Hepatocyte (in vitro differentiated cells): ENCODE measurements around the gene IL16. TPM values are rescaled to one million over a fixed set of nuclear protein-coding genes. Genes with fewer than 3 reads are reported as not detected.

Experiments used
- DNase-seq: peaks from one replicate; pipeline ENCODE4 v3.0.0-alpha.2; 2016; ENCODE audit warnings: low spot score
- H2AFZ ChIP-seq: fragments of 200-600 bp; sonication (generic); 2 replicates; pipeline ENCODE4 v1.6.0; 2016; ENCODE audit warnings: antibody characterized with exemption, mild to moderate bottlenecking
- H3K27ac ChIP-seq: fragments of 200-600 bp; sonication (generic); 2 replicates; pipeline ENCODE4 v1.5.1; 2016; ENCODE audit warnings: mild to moderate bottlenecking
- H3K27me3 ChIP-seq: fragments of 200-600 bp; sonication (generic); 2 replicates; pipeline ENCODE4 v1.6.1; 2016
- H3K36me3 ChIP-seq: fragments of 200-600 bp; sonication (generic); replicated peaks from 2 replicates; pipeline ENCODE4 v1.5.1; 2016; ENCODE audit warnings: low read depth; ENCODE audit not compliant: insufficient read depth
- H3K4me1 ChIP-seq: fragments of 200-600 bp; sonication (generic); 2 replicates; pipeline ENCODE4 v1.5.1; 2016; ENCODE audit warnings: mild to moderate bottlenecking, moderate library complexity; ENCODE audit not compliant: insufficient read depth
- H3K4me2 ChIP-seq: fragments of 200-600 bp; sonication (generic); 2 replicates; pipeline ENCODE4 v1.6.0; 2016
- H3K4me3 ChIP-seq: fragments of 200-600 bp; sonication (generic); 2 replicates; pipeline ENCODE4 v1.5.1; 2016; ENCODE audit warnings: mild to moderate bottlenecking
- H3K79me2 ChIP-seq: fragments of 200-600 bp; sonication (generic); 2 replicates; pipeline ENCODE4 v1.6.0; 2017; ENCODE audit warnings: mild to moderate bottlenecking
- H3K9me2 ChIP-seq: fragments of 200-600 bp; sonication (generic); replicated peaks from 2 replicates; pipeline ENCODE4 v1.6.0; 2017; ENCODE audit warnings: mild to moderate bottlenecking; ENCODE audit not compliant: insufficient read depth
- H3K9me3 ChIP-seq: fragments of 200-600 bp; sonication (generic); 2 replicates; pipeline ENCODE4 v1.5.1; 2016; ENCODE audit warnings: low read depth, mild to moderate bottlenecking
- H4K20me1 ChIP-seq: fragments of 200-600 bp; sonication (generic); 2 replicates; pipeline ENCODE4 v1.6.0; 2016; ENCODE audit warnings: mild to moderate bottlenecking; ENCODE audit not compliant: insufficient read depth, poor library complexity, severe bottlenecking
- CTCF ChIP-seq: fragments of 200-600 bp; sonication (generic); IDR thresholded peaks from 2 replicates; pipeline ENCODE4 v1.5.1; 2016; ENCODE audit warnings: antibody characterized with exemption, mild to moderate bottlenecking; ENCODE audit not compliant: poor library complexity
- EZH2 ChIP-seq: fragments of 200-600 bp; sonication (generic); IDR thresholded peaks from 2 replicates; pipeline ENCODE4 v1.6.1; 2016; ENCODE audit warnings: antibody characterized with exemption, mild to moderate bottlenecking, borderline replicate concordance
- EZH2phosphoT487 ChIP-seq: fragments of 200-600 bp; sonication (generic); IDR thresholded peaks from one replicate; pipeline ENCODE4 v1.6.1; 2018; ENCODE audit warnings: antibody characterized with exemption, mild to moderate bottlenecking, low read depth, moderate library complexity; ENCODE audit not compliant: unreplicated experiment, severe bottlenecking
- WGBS: methylation state at CpG from one replicate; pipeline ENCODE4 v1.1.6; 2016; ENCODE audit warnings: low lambda C conversion rate; ENCODE audit errors: missing lambda C conversion rate; 5-methylcytosine and 5-hydroxymethylcytosine counted together
- polyA plus RNA-seq: library from polyadenylated mRNA; unstranded; fragments of >200 nt; fragmentation: Nextera tagmentation; extraction: Ambion mirVana; gene quantifications from 2 replicates; pipeline ENCODE4 v1.2.1, GENCODE V29; 2016
- total RNA-seq: library from RNA; depleted of rRNA; stranded (reverse); fragments of >200 nt; gene quantifications from 2 replicates; pipeline ENCODE4 v1.2.3, GENCODE V29; 2014

Gene IL16
- total and polyA plus RNA-seq, 2 experiments from 2014 or later, result 1.1 to 2.4 TPM

- Histone ChIP-seq H3K9me2 (no peaks in the 10 kb centered on the region), H3K79me2 (no peaks in the 10 kb centered on the region), H4K20me1 (no peaks in the 10 kb centered on the region), H3K36me3 (no peaks in the 10 kb centered on the region), H3K9me3 (no peaks in the 10 kb centered on the region), H3K4me1 (no peaks in the 10 kb centered on the region), H2AFZ (no peak overlapping the region), H3K27me3 (no peaks in the 10 kb centered on the region), H3K4me2 (no peak overlapping the region), H3K27ac (no peak overlapping the region), H3K4me3 (no peak overlapping the region)
- WGBS, result 98% methylated on average over 2 of the region's 2 CpGs
- no peak for DNase-seq
- no peak for TF ChIP-seq EZH2
- TF ChIP-seq EZH2phosphoT487, result no peak
These were observed 80.3 kb downstream of the IL16 start for GRCh38 chr15:81276967-81277366.

- Histone ChIP-seq H3K9me3 (no peaks in the 10 kb centered on the region), H3K27ac (no peak overlapping the region), H3K9me2 (no peaks in the 10 kb centered on the region), H4K20me1 (no peaks in the 10 kb centered on the region), H2AFZ (no peak overlapping the region), H3K79me2 (no peaks in the 10 kb centered on the region), H3K4me2 (no peak overlapping the region), H3K27me3 (no peaks in the 10 kb centered on the region), H3K36me3 (no peaks in the 10 kb centered on the region), H3K4me1 (no peaks in the 10 kb centered on the region), H3K4me3 (no peak overlapping the region)
- no peak for DNase-seq
- TF ChIP-seq EZH2, result no peak
- TF ChIP-seq CTCF, result no peak
- no peak for TF ChIP-seq EZH2phosphoT487
- 95% methylated on average over 2 of the region's 2 CpGs for WGBS
These were observed 81.2 kb downstream of the IL16 start for GRCh38 chr15:81277851-81278250.

GRCh38 chr15:81278306-81279029 is 81.8 kb downstream of the IL16 start:
- DNase-seq, result no peak
- Histone ChIP-seq H3K79me2 (no peaks in the 10 kb centered on the region), H3K4me2 (no peak overlapping the region), H4K20me1 (no peaks in the 10 kb centered on the region), H3K27ac (no peak overlapping the region), H3K27me3 (no peaks in the 10 kb centered on the region), H3K36me3 (no peaks in the 10 kb centered on the region), H3K9me2 (no peaks in the 10 kb centered on the region), H3K9me3 (no peaks in the 10 kb centered on the region), H3K4me3 (no peak overlapping the region), H3K4me1 (no peaks in the 10 kb centered on the region), H2AFZ (no peak overlapping the region)
- no peak for TF ChIP-seq CTCF
- 87% methylated on average over 6 of the region's 6 CpGs for WGBS

- TF ChIP-seq EZH2phosphoT487 (no peak), EZH2 (no peak), CTCF (no peak)
- no peaks in the 10 kb centered on the region for H3K79me2 ChIP-seq
- H4K20me1 ChIP-seq, result no peaks in the 10 kb centered on the region
- H3K36me3 ChIP-seq, result no peaks in the 10 kb centered on the region
- H3K4me3 ChIP-seq, result no peak overlapping the region
- H3K9me2 ChIP-seq, result no peaks in the 10 kb centered on the region
- no peak for DNase-seq
- H2AFZ ChIP-seq, result no peak overlapping the region
- H3K4me2 ChIP-seq, result no peak overlapping the region
- H3K27me3 ChIP-seq, result no peaks in the 10 kb centered on the region
- 80% methylated on average over 12 of the region's 12 CpGs for WGBS
- H3K4me1 ChIP-seq, result no peaks in the 10 kb centered on the region
- no peaks in the 10 kb centered on the region for H3K9me3 ChIP-seq
- no peak overlapping the region for H3K27ac ChIP-seq
These were observed 83.2 kb downstream of the IL16 start for GRCh38 chr15:81279621-81280485.
